Osteocyte (in vitro differentiated cells): Measurements from ENCODE around the gene GRID1. TPM values are rescaled to one million over a fixed set of nuclear protein-coding genes. Genes with fewer than 3 reads are reported as not detected.

Experiments
- DNase-seq: peaks from one replicate; pipeline ENCODE4 v3.0.0; 2021; ENCODE audit warnings: mixed read lengths; ENCODE audit not compliant: unreplicated experiment; ENCODE audit errors: extremely low spot score
- H3K27ac Mint-ChIP-seq: one replicate; pipeline ENCODE4 v1.8.0; 2021; ENCODE audit warnings: mild to moderate bottlenecking, mixed read lengths; ENCODE audit not compliant: unreplicated experiment
- H3K27me3 Mint-ChIP-seq: one replicate; pipeline ENCODE4 v1.8.0; 2021; ENCODE audit warnings: mixed read lengths; ENCODE audit not compliant: unreplicated experiment
- H3K36me3 Mint-ChIP-seq: one replicate; pipeline ENCODE4 v1.8.0; 2021; ENCODE audit warnings: mixed read lengths; ENCODE audit not compliant: unreplicated experiment
- H3K4me1 Mint-ChIP-seq: one replicate; pipeline ENCODE4 v1.8.0; 2021; ENCODE audit warnings: mixed read lengths; ENCODE audit not compliant: unreplicated experiment
- H3K4me3 Mint-ChIP-seq: one replicate; pipeline ENCODE4 v1.8.0; 2021; ENCODE audit warnings: mild to moderate bottlenecking, moderate library complexity, mixed read lengths; ENCODE audit not compliant: unreplicated experiment
- H3K9me3 Mint-ChIP-seq: one replicate; pipeline ENCODE4 v1.8.0; 2021; ENCODE audit warnings: mixed read lengths; ENCODE audit not compliant: unreplicated experiment
- total RNA-seq: library from RNA; stranded (reverse); gene quantifications from 2 replicates; pipeline ENCODE4 v1.2.1, GENCODE V29; 2021
- TF ChIP-seq, protein P1 (sequence below): fragments of 200-600 bp; sonication (generic); IDR thresholded peaks from 2 replicates; pipeline ENCODE4 v1.5.0; 2021; ENCODE audit warnings: antibody characterized with exemption, mild to moderate bottlenecking, moderate library complexity

Gene GRID1
- total RNA-seq, 1 donor from 2014 or later: 0.11 TPM

GRCh38 chr10:85611746-85612377, 754.7 kb downstream of the GRID1 start:
- TF ChIP-seq, protein P1, sequence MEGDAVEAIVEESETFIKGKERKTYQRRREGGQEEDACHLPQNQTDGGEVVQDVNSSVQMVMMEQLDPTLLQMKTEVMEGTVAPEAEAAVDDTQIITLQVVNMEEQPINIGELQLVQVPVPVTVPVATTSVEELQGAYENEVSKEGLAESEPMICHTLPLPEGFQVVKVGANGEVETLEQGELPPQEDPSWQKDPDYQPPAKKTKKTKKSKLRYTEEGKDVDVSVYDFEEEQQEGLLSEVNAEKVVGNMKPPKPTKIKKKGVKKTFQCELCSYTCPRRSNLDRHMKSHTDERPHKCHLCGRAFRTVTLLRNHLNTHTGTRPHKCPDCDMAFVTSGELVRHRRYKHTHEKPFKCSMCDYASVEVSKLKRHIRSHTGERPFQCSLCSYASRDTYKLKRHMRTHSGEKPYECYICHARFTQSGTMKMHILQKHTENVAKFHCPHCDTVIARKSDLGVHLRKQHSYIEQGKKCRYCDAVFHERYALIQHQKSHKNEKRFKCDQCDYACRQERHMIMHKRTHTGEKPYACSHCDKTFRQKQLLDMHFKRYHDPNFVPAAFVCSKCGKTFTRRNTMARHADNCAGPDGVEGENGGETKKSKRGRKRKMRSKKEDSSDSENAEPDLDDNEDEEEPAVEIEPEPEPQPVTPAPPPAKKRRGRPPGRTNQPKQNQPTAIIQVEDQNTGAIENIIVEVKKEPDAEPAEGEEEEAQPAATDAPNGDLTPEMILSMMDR: no peak
- Mint-ChIP-seq H3K27me3 (no peaks in the 10 kb centered on the region), H3K4me3 (no peak overlapping the region), H3K27ac (no peak overlapping the region), H3K4me1 (no peaks in the 10 kb centered on the region), H3K9me3 (peaks cover 7% of the 10 kb centered on the region), H3K36me3 (no peaks in the 10 kb centered on the region)
- DNase-seq: peak; percentile 65

GRCh38 chr10:85611093-85611740, 755.4 kb downstream of the GRID1 start:
- no peak overlapping the region for H3K4me3 Mint-ChIP-seq
- H3K9me3 Mint-ChIP-seq: peaks cover 7% of the 10 kb centered on the region
- no peaks in the 10 kb centered on the region for H3K27me3 Mint-ChIP-seq
- DNase-seq: peak; percentile 68
- no peaks in the 10 kb centered on the region for H3K36me3 Mint-ChIP-seq
- H3K4me1 Mint-ChIP-seq: no peaks in the 10 kb centered on the region
- no peak overlapping the region for H3K27ac Mint-ChIP-seq
- TF ChIP-seq, protein P1: no peak

DNA sequence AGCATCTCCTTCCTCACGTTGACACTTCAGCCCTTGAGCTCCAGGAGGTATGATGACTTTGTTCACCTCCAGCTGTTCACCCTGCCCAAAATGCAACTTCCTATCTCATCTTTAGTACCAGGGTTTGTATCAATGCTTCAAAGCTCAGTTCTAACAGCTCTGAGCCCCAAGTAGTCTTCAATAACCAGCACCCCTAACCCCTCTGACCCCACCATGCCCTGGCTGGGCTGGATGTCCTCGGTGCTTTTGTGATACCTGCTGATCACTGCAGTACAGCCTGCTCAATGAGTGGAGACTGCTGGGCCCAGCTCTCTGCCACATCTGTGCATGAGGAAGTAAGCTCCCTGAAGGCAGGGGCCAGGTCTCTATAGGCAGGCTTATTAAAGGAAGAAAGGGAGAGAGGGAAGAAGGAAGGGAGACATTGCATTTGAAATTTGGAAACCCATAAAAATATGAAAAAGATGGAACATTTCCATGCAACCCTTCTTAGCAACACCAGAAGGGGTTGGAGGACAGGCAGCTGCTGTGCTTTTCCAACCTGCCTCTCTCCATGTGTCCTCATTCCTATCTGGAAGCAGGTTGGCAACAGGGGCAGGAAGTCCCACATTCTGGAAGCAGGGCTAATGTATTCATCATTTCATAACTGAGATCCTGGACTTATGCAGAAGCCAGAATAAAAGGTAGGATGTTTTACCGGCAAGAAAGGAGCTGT, 756.1 kb downstream of the GRID1 start:
- no peaks in the 10 kb centered on the region for H3K4me1 Mint-ChIP-seq
- H3K27ac Mint-ChIP-seq: no peak overlapping the region
- no peaks in the 10 kb centered on the region for H3K27me3 Mint-ChIP-seq
- TF ChIP-seq, protein P1: no peak
- no peak overlapping the region for H3K4me3 Mint-ChIP-seq
- no peaks in the 10 kb centered on the region for H3K36me3 Mint-ChIP-seq
- peak; percentile 64 for DNase-seq
- H3K9me3 Mint-ChIP-seq: peaks cover 7% of the 10 kb centered on the region

DNA sequence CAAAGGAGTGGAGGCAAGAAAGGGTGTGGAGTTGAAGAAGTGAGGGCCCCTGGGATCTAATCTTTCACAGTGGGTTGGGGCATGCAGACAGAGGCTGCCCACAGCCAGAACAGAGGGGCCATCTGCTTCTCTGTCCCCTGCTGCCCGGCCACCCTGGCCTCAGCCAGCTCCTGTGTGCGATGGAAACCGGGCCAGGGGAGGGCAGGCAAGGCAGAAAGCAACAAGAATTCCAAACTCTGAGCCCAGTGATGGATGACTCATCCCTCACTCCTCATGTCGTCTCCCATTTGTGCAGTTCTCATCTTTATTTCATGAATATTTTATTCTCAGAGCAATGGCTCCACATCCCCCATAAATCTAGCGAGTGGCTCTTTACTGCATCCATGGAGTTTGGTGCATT, 757.1 kb downstream of the GRID1 start:
- no peak overlapping the region for H3K4me3 Mint-ChIP-seq
- no peaks in the 10 kb centered on the region for H3K27me3 Mint-ChIP-seq
- H3K9me3 Mint-ChIP-seq: peaks cover 7% of the 10 kb centered on the region
- TF ChIP-seq, protein P1: no peak
- H3K36me3 Mint-ChIP-seq: no peaks in the 10 kb centered on the region
- H3K27ac Mint-ChIP-seq: no peak overlapping the region
- DNase-seq: peak; percentile 60
- H3K4me1 Mint-ChIP-seq: no peaks in the 10 kb centered on the region

DNA sequence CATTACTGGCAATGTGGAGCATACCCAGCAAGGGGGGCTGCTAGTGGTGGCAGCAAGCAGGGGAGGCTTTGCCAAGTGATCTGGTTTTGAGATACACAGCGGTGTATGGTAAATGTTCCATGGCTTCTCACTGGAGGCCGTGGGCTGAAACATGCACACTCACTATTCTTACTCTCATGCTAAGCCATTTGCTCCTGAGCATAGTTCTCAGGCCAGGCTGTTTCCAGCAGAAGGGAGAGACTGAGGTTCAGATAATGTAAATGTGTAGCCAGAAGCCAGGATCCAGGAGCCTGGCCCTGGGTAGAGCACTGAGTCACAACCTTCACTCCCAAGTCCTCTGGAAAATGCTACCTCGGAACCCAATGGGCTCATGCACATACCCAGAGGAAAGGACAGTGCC, 757.9 kb downstream of the GRID1 start:
- DNase-seq: peak; percentile 57
- H3K27ac Mint-ChIP-seq: no peak overlapping the region
- no peak overlapping the region for H3K4me3 Mint-ChIP-seq
- H3K9me3 Mint-ChIP-seq: no peaks in the 10 kb centered on the region
- H3K36me3 Mint-ChIP-seq: no peaks in the 10 kb centered on the region
- H3K4me1 Mint-ChIP-seq: no peaks in the 10 kb centered on the region
- H3K27me3 Mint-ChIP-seq: no peaks in the 10 kb centered on the region
- TF ChIP-seq, protein P1: no peak
